Measurements from ENCODE around the gene LITAFD. TPM values are rescaled to one million over a fixed set of nuclear protein-coding genes. Genes with fewer than 3 reads are reported as not detected.

The LITAFD gene
- total RNA-seq, 1 donor from 2014 or later: not detected

DNA sequence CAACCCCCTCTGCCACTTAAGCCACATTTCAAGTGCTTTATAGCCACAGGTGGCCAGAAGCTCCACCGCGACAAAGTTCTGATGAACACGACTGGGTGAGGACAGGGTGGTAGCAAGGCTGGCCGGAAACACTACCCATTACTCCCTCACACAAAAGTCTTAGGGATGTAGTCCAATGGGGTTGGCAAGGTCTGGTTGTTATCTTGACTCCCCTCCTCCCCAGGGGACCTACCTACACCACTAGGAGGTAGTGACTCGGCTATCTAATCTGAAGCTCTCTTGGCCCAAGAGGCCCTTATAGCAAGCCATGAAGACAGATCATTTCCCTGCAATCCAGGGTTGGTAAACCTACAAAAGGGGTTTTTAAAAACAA, 8.4 kb downstream of the LITAFD start:
- no peak for FAIRE-seq

GRCh38 chr16:8892101-8892575, 10.0 kb downstream of the LITAFD start:
- FAIRE-seq: no peak
- DNase-seq (ENCODE audit: low spot score in 2 of 2): no peak

More for the DNA sequence above, 8.4 kb downstream of the LITAFD start:
- no peak for DNase-seq (ENCODE audit: low spot score in 2 of 2)

GRCh38 chr16:8893426-8893825, 11.3 kb downstream of the LITAFD start:
- FAIRE-seq: no peak
- DNase-seq (ENCODE audit: low spot score in 2 of 2): no peak

GRCh38 chr16:8893976-8894690, 12.0 kb downstream of the LITAFD start:
- FAIRE-seq (no peak), DNase-seq (ENCODE audit: low spot score in 2 of 2) (no peak)

DNA sequence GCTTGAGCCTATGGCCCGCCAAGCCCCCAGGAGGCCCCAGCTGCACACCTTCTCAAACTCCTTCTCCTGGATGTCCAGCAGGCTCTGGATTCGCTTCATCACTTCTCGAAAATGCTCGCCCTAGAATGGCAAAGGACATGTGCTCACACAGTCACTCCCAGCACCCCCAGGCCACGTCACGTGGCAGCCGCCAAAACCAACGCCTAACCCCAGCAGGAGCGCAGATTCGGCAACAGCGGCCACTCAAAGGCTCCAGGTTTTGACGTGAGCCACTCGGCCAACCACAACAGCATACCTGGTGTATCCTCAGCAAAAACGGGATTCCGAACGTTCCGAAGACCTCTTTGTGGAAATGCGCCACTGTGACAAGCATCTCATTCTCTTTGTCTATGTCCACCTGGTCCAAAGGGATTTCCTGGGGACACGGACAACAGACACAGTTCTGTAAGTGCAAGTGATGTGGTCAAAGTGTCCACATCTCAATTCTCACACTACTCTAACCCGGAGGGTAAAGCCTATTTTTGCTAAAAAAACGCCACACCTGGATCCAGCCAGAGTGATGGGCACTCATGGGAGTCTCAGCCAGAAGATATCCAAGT, 12.7 kb downstream of the LITAFD start:
- DNase-seq (ENCODE audit: low spot score in 2 of 2) (no peak), FAIRE-seq (no peak)

DNA sequence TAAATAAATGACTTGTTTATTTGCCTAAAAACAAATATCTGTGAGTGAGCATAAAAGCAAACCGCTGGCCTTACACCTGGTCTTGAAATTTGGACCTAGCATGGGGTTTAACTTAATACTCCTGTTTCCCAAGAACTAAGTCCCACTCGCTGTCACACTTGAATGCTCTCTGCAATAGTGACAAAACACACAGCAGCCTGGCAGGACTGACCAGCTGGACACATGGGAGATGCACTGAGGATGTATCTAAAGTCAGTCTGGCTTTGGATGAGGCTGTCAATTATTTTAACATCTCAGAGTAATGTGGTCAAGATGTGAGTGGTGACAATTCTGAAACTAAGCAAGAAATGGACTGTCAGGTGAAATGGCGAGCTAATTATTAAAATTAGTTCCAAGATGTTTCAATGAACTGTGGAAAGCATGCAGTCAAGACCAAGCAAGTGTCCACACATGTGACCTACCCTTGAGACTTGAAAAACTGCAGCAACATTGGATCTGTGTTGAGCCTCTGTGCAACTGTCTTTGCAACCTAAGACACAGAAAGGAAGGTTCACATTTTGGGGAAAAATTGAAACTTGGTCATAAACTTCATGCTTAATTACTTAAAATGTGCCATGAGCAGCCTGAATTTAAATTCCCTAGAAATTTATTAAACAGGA, 16.6 kb downstream of the LITAFD start:
- FAIRE-seq: no peak
- DNase-seq (ENCODE audit: low spot score in 2 of 2): no peak

GRCh38 chr16:8899709-8900317, 17.7 kb downstream of the LITAFD start:
- FAIRE-seq: no peak
- DNase-seq (ENCODE audit: low spot score in 2 of 2): no peak

DNA sequence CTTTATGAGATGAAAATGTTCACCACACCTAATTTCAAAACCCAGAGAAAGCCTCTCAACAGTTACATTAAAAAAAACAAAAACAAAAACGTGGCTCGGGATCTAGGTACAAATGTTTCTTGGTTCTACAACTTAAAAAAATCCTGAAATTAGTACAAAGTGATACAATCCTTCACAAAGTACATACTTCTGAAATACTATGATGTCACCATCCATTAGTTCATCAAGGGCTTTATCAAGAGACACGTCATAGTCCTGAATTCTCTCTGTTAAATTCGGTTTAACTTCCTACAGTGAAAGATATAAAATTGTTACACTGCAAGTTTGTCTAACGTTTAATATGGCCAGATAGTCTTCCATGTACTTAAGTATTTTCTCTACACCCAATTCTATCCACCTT, 18.2 kb downstream of the LITAFD start:
- FAIRE-seq (no peak), DNase-seq (ENCODE audit: low spot score in 2 of 2) (no peak)

GRCh38 chr16:8901320-8901861, 19.2 kb downstream of the LITAFD start:
- no peak for DNase-seq (ENCODE audit: low spot score in 2 of 2)
- FAIRE-seq: no peak

DNA sequence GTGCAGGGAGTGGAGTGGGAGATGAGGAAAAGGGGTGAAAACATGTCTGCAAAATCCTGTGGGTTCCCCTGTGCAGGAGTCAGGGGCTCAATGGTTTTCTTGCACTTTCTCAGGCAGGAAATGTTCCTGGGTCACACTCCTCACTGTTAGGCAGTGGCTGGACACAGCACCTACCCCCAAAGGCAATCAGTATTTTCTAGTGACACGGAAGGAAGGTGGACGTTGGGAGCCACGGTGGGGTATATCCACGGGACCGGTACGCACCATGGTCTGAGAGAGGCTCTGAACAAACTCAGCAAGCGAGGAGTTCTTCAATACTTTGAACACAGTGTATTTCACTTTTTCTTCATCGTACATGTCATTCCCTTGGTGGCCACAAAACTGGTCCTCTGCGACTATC, 20.9 kb downstream of the LITAFD start:
- no peak for DNase-seq (ENCODE audit: low spot score in 2 of 2)
- FAIRE-seq: no peak

- FAIRE-seq: no peak
These were observed 21.9 kb downstream of the LITAFD start for GRCh38 chr16:8904018-8904430.

DNA sequence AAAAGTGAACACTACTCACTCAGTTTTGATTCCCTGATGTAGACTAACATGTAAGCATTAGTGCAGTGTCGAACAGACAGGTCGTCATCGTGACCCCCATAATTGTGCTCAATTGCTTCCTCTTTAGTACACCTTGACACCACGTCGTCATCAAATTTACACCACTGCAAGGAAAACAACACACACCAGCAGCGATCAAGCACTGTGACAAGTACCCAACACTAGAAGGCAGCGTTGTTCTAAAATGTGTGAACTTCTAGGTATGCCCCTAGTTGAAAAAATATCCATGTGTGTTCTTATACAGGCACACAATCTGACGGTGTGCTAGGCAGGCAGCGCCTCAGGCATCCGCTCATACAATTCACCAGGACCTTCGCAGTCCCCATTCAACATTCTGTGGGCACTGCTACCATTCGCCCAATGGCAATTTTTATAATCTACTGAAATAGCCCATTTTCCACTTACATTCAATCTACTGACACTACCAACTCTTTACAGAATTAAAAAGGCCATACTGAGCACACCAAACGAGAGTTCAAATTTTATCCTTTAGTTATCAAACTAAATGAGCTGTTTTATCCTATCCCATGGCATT, 23.1 kb downstream of the LITAFD start:
- FAIRE-seq (no peak), DNase-seq (ENCODE audit: low spot score in 2 of 2) (no peak)

More at GRCh38 chr16:8904018-8904430, 21.9 kb downstream of the LITAFD start:
- no peak for DNase-seq (ENCODE audit: low spot score in 2 of 2)

- FAIRE-seq (no peak), DNase-seq (ENCODE audit: low spot score in 2 of 2) (no peak)
These were observed 23.8 kb downstream of the LITAFD start for GRCh38 chr16:8905795-8906591.

DNA sequence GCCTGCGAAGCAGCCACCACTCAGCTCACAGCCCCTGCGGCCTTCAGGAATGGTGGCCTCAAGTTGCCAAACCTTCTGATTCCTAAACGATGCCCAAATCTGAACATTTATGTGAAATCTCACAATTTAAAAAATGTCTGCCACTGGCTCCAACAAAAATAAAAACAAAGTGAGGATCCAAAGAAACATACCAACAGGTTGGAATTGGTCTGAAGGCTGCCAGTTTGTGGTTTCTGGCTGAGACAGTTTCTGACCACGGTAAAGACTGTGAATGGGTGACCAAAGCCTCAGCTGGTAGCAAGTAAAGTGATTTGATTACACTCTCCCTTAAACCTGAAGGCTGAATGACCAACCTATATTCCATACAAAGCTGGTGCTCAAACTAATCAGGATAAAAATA, 24.9 kb downstream of the LITAFD start:
- FAIRE-seq: no peak
- DNase-seq (ENCODE audit: low spot score in 2 of 2): no peak

DNA sequence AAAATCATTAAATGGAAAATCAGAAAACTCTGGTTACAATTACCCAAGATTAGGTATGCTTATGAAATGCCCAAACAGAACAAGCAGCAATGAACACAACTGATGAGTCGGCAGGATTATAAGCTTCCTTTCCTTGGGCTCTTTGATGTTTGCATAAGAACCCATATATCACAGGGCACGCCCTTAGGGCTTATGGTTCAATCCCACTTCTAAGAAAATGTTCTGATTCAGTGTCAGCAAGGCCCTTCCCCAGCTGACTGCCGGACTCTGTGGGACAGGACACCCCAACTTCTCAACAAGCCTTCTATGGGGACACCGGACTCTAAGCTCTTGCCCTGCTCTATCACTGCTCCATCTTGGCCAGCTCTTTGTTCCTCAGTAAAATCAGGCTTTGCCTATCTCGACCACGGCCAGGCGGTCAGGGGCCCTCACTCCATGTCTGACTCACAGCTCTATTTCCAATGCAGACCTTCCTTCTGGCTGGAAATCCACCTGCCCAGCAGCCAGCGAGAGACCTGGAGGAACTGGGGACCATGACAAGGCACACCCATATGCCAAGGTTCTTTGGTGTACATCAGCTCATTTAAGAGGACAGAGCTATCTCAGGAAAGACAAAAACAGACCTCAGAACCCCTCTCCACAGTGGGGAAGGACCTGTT, 26.8 kb downstream of the LITAFD start:
- FAIRE-seq: no peak
- DNase-seq (ENCODE audit: low spot score in 2 of 2): no peak

DNA sequence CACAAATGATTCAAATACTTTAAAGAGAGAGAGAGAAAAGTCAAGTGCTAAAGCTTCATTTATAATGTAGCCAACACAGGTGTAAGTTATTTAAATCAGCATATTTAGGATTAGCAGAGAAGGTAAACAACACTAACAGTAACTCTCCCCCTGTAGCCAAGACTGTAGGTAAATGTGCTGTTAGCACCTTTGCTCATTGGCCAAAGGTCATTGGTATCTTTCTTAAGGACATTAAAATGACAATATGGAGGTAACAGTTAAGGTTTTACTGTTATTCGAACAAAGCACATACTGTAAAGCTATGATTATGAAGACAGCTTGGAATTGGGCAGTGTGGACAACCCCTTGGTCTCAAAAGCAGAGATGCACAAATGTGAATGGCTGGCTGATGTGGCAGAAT, 28.7 kb downstream of the LITAFD start:
- DNase-seq (ENCODE audit: low spot score in 2 of 2) (no peak), FAIRE-seq (no peak)

DNA sequence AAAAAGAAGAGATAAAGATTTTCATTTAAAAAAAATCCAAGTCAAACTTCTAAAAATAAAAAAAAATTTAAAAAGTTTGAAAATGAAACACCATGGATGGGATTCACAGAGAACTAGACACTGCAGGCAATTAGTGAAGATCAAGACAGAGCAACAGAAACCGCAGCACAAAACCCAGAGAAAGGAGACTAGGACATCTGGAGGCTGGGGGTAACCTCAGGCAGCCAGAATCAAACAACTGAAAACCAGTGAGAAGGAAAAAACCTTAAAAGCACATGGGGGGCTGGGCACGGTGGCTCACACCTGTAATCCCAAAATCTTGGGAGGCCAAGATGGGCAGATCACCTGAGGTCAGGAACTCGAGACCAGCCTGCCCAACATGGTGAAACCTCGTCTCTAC, 30.6 kb downstream of the LITAFD start:
- DNase-seq (ENCODE audit: low spot score in 2 of 2) (no peak), FAIRE-seq (no peak)

DNA sequence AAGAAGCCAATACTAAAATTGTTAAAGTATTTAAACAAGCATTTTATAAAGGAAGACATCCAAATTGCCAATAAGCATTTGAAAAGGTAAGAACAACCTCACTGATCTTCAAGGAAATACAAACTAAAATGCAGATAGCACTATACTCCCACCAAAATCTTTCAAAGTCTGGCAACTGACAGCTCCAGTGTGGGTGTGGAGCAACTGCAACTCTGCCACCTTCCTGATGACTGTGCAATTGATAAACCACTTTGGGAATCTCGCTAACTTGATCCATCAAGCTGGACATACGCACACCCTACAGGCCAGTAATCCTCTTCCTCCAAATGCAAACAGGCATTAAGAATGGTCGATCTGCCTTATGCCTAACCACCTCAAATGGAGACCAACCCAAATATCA, 31.9 kb downstream of the LITAFD start:
- no peak for DNase-seq (ENCODE audit: low spot score in 2 of 2)
- no peak for FAIRE-seq

DNA sequence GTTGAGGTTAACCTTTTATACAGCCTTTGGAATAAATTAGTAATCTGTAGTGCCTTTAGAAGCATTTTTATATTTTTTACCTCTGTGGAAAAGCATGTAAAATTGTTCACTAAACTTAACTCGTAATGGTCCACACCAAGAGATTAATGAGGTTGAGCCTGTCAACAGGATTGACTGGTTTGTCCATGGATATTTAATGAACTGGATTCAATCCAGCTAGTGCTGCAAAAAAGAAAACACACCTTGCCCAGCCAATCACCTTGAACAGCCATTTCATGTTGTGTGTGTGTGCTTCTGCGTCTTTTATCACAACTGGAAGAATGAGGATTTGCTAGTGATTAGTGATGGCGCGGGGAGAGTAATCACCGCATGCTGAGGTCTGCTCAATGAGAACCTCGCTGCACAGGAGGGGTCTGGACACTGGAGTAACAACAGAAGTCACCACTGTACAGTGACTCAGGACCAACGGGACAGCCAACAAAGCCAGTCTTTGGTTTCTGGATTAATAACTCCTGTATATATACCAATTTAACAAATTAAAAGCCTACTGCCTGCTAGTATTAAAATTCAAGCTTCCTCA, 33.7 kb downstream of the LITAFD start:
- FAIRE-seq (no peak), DNase-seq (ENCODE audit: low spot score in 2 of 2) (no peak)

Measured in frontal cortex (tissue), 4 donors.